ENCODE measurements around the gene KLHL18.

GRCh38 chr3:47348411-47349154, 65.8 kb downstream of the KLHL18 start:
- TF ChIP-seq POLR2AphosphoS5 (IDR thresholded peaks at IDR 0.05) (no peak), CTCF (IDR thresholded peaks at IDR 0.05) (no peak), POLR2A (IDR thresholded peaks at IDR 0.05; ENCODE audit: low read depth) (no peak)

Data from esophagus muscularis mucosa (tissue), 3 donors.